Measurements from ENCODE around the gene KRCC1.

- TF ChIP-seq, protein P1, sequence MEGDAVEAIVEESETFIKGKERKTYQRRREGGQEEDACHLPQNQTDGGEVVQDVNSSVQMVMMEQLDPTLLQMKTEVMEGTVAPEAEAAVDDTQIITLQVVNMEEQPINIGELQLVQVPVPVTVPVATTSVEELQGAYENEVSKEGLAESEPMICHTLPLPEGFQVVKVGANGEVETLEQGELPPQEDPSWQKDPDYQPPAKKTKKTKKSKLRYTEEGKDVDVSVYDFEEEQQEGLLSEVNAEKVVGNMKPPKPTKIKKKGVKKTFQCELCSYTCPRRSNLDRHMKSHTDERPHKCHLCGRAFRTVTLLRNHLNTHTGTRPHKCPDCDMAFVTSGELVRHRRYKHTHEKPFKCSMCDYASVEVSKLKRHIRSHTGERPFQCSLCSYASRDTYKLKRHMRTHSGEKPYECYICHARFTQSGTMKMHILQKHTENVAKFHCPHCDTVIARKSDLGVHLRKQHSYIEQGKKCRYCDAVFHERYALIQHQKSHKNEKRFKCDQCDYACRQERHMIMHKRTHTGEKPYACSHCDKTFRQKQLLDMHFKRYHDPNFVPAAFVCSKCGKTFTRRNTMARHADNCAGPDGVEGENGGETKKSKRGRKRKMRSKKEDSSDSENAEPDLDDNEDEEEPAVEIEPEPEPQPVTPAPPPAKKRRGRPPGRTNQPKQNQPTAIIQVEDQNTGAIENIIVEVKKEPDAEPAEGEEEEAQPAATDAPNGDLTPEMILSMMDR (IDR thresholded peaks at IDR 0.05) = no peak
- TF ChIP-seq POLR2AphosphoS5 (IDR thresholded peaks at IDR 0.05) = no peak
These were observed 26.5 kb upstream of the KRCC1 start for GRCh38 chr2:88081924-88082608.

Measured in stomach (tissue), 4 donors.